AG08395 (cell line): ENCODE results near the gene TAB3.

Experiments
- DNase-seq: peaks from one replicate; pipeline ENCODE4 v3.0.0; 2012; ENCODE audit warnings: mixed read lengths, low spot score

TAB3 gene

GRCh38 chrX:30883138-30883537 is 5.9 kb downstream of the TAB3 start:
- no peak for DNase-seq

GRCh38 chrX:30881797-30882196 is 7.3 kb downstream of the TAB3 start:
- no peak for DNase-seq

- no peak for DNase-seq
Measured at GRCh38 chrX:30881390-30881789, 7.7 kb downstream of the TAB3 start.

- DNase-seq = no peak
Measured at GRCh38 chrX:30880058-30880457, 9.0 kb downstream of the TAB3 start.

GRCh38 chrX:30876367-30876766 is 12.7 kb downstream of the TAB3 start:
- DNase-seq = no peak

GRCh38 chrX:30875957-30876356 is 13.1 kb downstream of the TAB3 start:
- peak; percentile 28 for DNase-seq

- no peak for DNase-seq
Measured at GRCh38 chrX:30874851-30875250, 14.2 kb downstream of the TAB3 start.

GRCh38 chrX:30870572-30870971 is 18.5 kb downstream of the TAB3 start:
- no peak for DNase-seq

- no peak for DNase-seq
Measured at GRCh38 chrX:30865612-30866011, 23.4 kb downstream of the TAB3 start.

- DNase-seq = no peak
Measured at GRCh38 chrX:30865015-30865414, 24.0 kb downstream of the TAB3 start.

GRCh38 chrX:30864383-30864785 is 24.7 kb downstream of the TAB3 start:
- DNase-seq = no peak

GRCh38 chrX:30863974-30864373 is 25.1 kb downstream of the TAB3 start:
- DNase-seq = no peak

GRCh38 chrX:30858098-30858497 is 31.0 kb downstream of the TAB3 start:
- DNase-seq = no peak

GRCh38 chrX:30851449-30851848 is 37.6 kb downstream of the TAB3 start:
- no peak for DNase-seq

GRCh38 chrX:30835373-30835772 is 53.7 kb downstream of the TAB3 start:
- DNase-seq = no peak

GRCh38 chrX:30833896-30834295 is 55.2 kb downstream of the TAB3 start:
- no peak for DNase-seq

- no peak for DNase-seq
Measured at GRCh38 chrX:30831082-30831481, 58.0 kb downstream of the TAB3 start.

- DNase-seq = no peak
Measured at GRCh38 chrX:30830326-30830943, 58.6 kb downstream of the TAB3 start.

- DNase-seq = no peak
Measured at GRCh38 chrX:30824275-30824674, 64.8 kb downstream of the TAB3 start.

- no peak for DNase-seq
Measured at GRCh38 chrX:30822764-30823163, 66.3 kb downstream of the TAB3 start.

GRCh38 chrX:30822068-30822681 is 66.9 kb downstream of the TAB3 start:
- no peak for DNase-seq

GRCh38 chrX:30821116-30821515 is 67.9 kb downstream of the TAB3 start:
- DNase-seq = no peak

GRCh38 chrX:30819080-30819479 is 70.0 kb downstream of the TAB3 start:
- no peak for DNase-seq

- DNase-seq = no peak
Measured at GRCh38 chrX:30816079-30816478, 73.0 kb downstream of the TAB3 start.
